Uterus (tissue), 2 donors: ENCODE measurements around the gene ILDR2.

Experiments
- POLR2A ChIP-seq, 2 donors: fragments of 450-650 bp; IDR thresholded peaks; one replicate each; pipeline ENCODE4 v1.6.1; 2016; ENCODE audit warnings: antibody characterized with exemption in 2 of 2, mild to moderate bottlenecking in 1 of 2, moderate library complexity in 1 of 2
- TF ChIP-seq, protein P1 (sequence below), 4 experiments: fragments of 200-600 bp in 2 of 4; fragments of 450-650 bp in 2 of 4; sonication (generic) in 2 of 4; IDR thresholded peaks; one replicate each; pipeline ENCODE4 v1.5.1; 2016 to 2019; ENCODE audit warnings: antibody characterized with exemption in 4 of 4, mild to moderate bottlenecking in 2 of 4, moderate library complexity in 1 of 4

DNA sequence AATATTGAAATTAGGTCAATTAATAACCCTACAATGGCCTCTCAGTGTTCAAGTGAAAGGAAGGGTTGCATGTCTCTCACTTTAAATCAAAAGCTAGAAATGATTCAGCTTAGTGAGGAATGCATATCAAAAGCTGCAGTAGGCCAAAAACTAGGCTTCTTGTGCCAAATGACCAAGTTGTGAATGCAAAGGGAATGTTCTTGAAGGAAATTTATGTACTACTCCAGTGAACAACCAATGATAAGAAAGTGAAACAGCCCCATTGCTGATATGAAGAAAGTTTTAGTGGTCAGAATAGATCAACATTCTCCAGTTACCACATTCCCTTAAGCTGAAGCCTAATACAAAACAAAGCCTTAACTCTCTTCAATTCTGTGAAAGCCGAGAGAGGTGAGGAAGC lies 23.7 kb upstream of the ILDR2 start:
- TF ChIP-seq, protein P1, sequence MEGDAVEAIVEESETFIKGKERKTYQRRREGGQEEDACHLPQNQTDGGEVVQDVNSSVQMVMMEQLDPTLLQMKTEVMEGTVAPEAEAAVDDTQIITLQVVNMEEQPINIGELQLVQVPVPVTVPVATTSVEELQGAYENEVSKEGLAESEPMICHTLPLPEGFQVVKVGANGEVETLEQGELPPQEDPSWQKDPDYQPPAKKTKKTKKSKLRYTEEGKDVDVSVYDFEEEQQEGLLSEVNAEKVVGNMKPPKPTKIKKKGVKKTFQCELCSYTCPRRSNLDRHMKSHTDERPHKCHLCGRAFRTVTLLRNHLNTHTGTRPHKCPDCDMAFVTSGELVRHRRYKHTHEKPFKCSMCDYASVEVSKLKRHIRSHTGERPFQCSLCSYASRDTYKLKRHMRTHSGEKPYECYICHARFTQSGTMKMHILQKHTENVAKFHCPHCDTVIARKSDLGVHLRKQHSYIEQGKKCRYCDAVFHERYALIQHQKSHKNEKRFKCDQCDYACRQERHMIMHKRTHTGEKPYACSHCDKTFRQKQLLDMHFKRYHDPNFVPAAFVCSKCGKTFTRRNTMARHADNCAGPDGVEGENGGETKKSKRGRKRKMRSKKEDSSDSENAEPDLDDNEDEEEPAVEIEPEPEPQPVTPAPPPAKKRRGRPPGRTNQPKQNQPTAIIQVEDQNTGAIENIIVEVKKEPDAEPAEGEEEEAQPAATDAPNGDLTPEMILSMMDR (IDR thresholded peaks at IDR 0.05) = no peak
- no peak for TF ChIP-seq POLR2A (IDR thresholded peaks at IDR 0.05)
